HUES6 (cell line): ENCODE results near the gene PCDH9.

ENCODE experiments used
- H3K27ac ChIP-seq: 2 replicates; pipeline ENCODE4 v1.7.0; 2013; ENCODE audit warnings: low read depth, mild to moderate bottlenecking, low read length, inconsistent platforms
- H3K27me3 ChIP-seq: 2 replicates; pipeline ENCODE4 v1.6.1; 2013; ENCODE audit warnings: low read length; ENCODE audit not compliant: control insufficient read depth, insufficient read depth
- H3K36me3 ChIP-seq: 2 replicates; pipeline ENCODE4 v1.6.1; 2013; ENCODE audit warnings: low read length; ENCODE audit not compliant: control insufficient read depth, insufficient read depth
- H3K4me1 ChIP-seq: 2 replicates; pipeline ENCODE4 v1.6.1; 2013; ENCODE audit warnings: low read length; ENCODE audit not compliant: control insufficient read depth, insufficient read depth
- H3K4me3 ChIP-seq: 2 replicates; pipeline ENCODE4 v1.5.1; 2013; ENCODE audit warnings: low read depth, low read length
- H3K9ac ChIP-seq: one replicate; pipeline ENCODE4 v1.6.1; 2013; ENCODE audit warnings: mild to moderate bottlenecking, low read length
- H3K9me3 ChIP-seq: 2 replicates; pipeline ENCODE4 v1.6.1; 2013; ENCODE audit warnings: low read depth, low read length; ENCODE audit not compliant: control insufficient read depth, insufficient read depth

The PCDH9 gene

GRCh38 chr13:66759919-66760318 lies 470.2 kb downstream of the PCDH9 start:
- no peaks in the 10 kb centered on the region for H3K4me1 ChIP-seq
- no peak overlapping the region for H3K4me3 ChIP-seq
- peaks cover 28% of the 10 kb centered on the region for H3K9me3 ChIP-seq
- no peaks in the 10 kb centered on the region for H3K27me3 ChIP-seq
- H3K9ac ChIP-seq: no peak overlapping the region
- no peak overlapping the region for H3K27ac ChIP-seq
- H3K36me3 ChIP-seq: no peaks in the 10 kb centered on the region

GRCh38 chr13:66751691-66752090 lies 478.4 kb downstream of the PCDH9 start:
- Histone ChIP-seq H3K36me3 (no peaks in the 10 kb centered on the region), H3K9ac (no peak overlapping the region), H3K4me1 (no peaks in the 10 kb centered on the region), H3K27me3 (no peaks in the 10 kb centered on the region), H3K27ac (no peak overlapping the region), H3K9me3 (no peaks in the 10 kb centered on the region), H3K4me3 (no peak overlapping the region)

GRCh38 chr13:66748712-66749111 lies 481.4 kb downstream of the PCDH9 start:
- Histone ChIP-seq H3K4me3 (no peak overlapping the region), H3K4me1 (no peaks in the 10 kb centered on the region), H3K36me3 (no peaks in the 10 kb centered on the region), H3K27ac (no peak overlapping the region), H3K9ac (no peak overlapping the region), H3K9me3 (no peaks in the 10 kb centered on the region), H3K27me3 (no peaks in the 10 kb centered on the region)

- Histone ChIP-seq H3K27me3 (no peaks in the 10 kb centered on the region), H3K36me3 (no peaks in the 10 kb centered on the region), H3K27ac (no peak overlapping the region), H3K9me3 (no peaks in the 10 kb centered on the region), H3K4me3 (no peak overlapping the region), H3K9ac (no peak overlapping the region), H3K4me1 (no peaks in the 10 kb centered on the region)
Measured at GRCh38 chr13:66745307-66745706, 484.8 kb downstream of the PCDH9 start.

- H3K4me3 ChIP-seq: no peak overlapping the region
- H3K9ac ChIP-seq: no peak overlapping the region
- no peaks in the 10 kb centered on the region for H3K4me1 ChIP-seq
- H3K36me3 ChIP-seq: no peaks in the 10 kb centered on the region
- no peak overlapping the region for H3K27ac ChIP-seq
- no peaks in the 10 kb centered on the region for H3K27me3 ChIP-seq
- no peaks in the 10 kb centered on the region for H3K9me3 ChIP-seq
Measured at GRCh38 chr13:66723576-66723975, 506.6 kb downstream of the PCDH9 start.

GRCh38 chr13:66716538-66716937 lies 513.6 kb downstream of the PCDH9 start:
- H3K9ac ChIP-seq: no peak overlapping the region
- H3K9me3 ChIP-seq: no peaks in the 10 kb centered on the region
- no peak overlapping the region for H3K27ac ChIP-seq
- H3K36me3 ChIP-seq: no peaks in the 10 kb centered on the region
- H3K27me3 ChIP-seq: no peaks in the 10 kb centered on the region
- H3K4me1 ChIP-seq: no peaks in the 10 kb centered on the region
- H3K4me3 ChIP-seq: no peak overlapping the region

GRCh38 chr13:66714795-66715194 lies 515.3 kb downstream of the PCDH9 start:
- Histone ChIP-seq H3K9me3 (no peaks in the 10 kb centered on the region), H3K9ac (no peak overlapping the region), H3K27me3 (no peaks in the 10 kb centered on the region), H3K27ac (no peak overlapping the region), H3K36me3 (no peaks in the 10 kb centered on the region), H3K4me1 (no peaks in the 10 kb centered on the region), H3K4me3 (no peak overlapping the region)

GRCh38 chr13:66704110-66704509 lies 526.0 kb downstream of the PCDH9 start:
- Histone ChIP-seq H3K27me3 (no peaks in the 10 kb centered on the region), H3K4me3 (no peak overlapping the region), H3K4me1 (no peaks in the 10 kb centered on the region), H3K36me3 (no peaks in the 10 kb centered on the region), H3K9ac (no peak overlapping the region), H3K27ac (no peak overlapping the region), H3K9me3 (no peaks in the 10 kb centered on the region)

GRCh38 chr13:66703597-66703996 lies 526.5 kb downstream of the PCDH9 start:
- H3K27ac ChIP-seq: no peak overlapping the region
- H3K4me1 ChIP-seq: no peaks in the 10 kb centered on the region

GRCh38 chr13:66700117-66700601 lies 530.0 kb downstream of the PCDH9 start:
- H3K27ac ChIP-seq: no peak overlapping the region
- no peak overlapping the region for H3K9ac ChIP-seq
- H3K4me1 ChIP-seq: no peaks in the 10 kb centered on the region
- no peaks in the 10 kb centered on the region for H3K27me3 ChIP-seq
- no peaks in the 10 kb centered on the region for H3K9me3 ChIP-seq
- H3K36me3 ChIP-seq: no peaks in the 10 kb centered on the region
- H3K4me3 ChIP-seq: no peak overlapping the region

More at GRCh38 chr13:66703597-66703996, 526.5 kb downstream of the PCDH9 start:
- H3K9ac ChIP-seq: no peak overlapping the region
- H3K27me3 ChIP-seq: no peaks in the 10 kb centered on the region
- H3K9me3 ChIP-seq: no peaks in the 10 kb centered on the region
- no peak overlapping the region for H3K4me3 ChIP-seq
- no peaks in the 10 kb centered on the region for H3K36me3 ChIP-seq

GRCh38 chr13:66693656-66694055 lies 536.5 kb downstream of the PCDH9 start:
- Histone ChIP-seq H3K4me1 (no peaks in the 10 kb centered on the region), H3K9me3 (no peaks in the 10 kb centered on the region), H3K36me3 (no peaks in the 10 kb centered on the region), H3K4me3 (no peak overlapping the region), H3K27me3 (no peaks in the 10 kb centered on the region), H3K9ac (no peak overlapping the region), H3K27ac (no peak overlapping the region)

GRCh38 chr13:66691149-66691548 lies 539.0 kb downstream of the PCDH9 start:
- no peak overlapping the region for H3K4me3 ChIP-seq
- no peaks in the 10 kb centered on the region for H3K36me3 ChIP-seq
- no peaks in the 10 kb centered on the region for H3K27me3 ChIP-seq
- no peak overlapping the region for H3K9ac ChIP-seq
- no peak overlapping the region for H3K27ac ChIP-seq
- H3K4me1 ChIP-seq: no peaks in the 10 kb centered on the region
- peaks cover 6% of the 10 kb centered on the region; the same call in 1 of the 2 replicates for H3K9me3 ChIP-seq
